Measurements from ENCODE around the gene TRRAP. TPM values are rescaled to one million over a fixed set of nuclear protein-coding genes. Genes with fewer than 3 reads are reported as not detected.

Gene TRRAP
- total RNA-seq, 2 donors from 2014 or later, result 21.1 to 25.2 TPM

GRCh38 chr7:98976396-98977185 is 98.3 kb downstream of the TRRAP start:
- Histone ChIP-seq H3K27ac (no peak overlapping the region), H3K27me3 (no peaks in the 10 kb centered on the region), H3K4me3 (no peak overlapping the region), H3K4me1 (no peaks in the 10 kb centered on the region), H3K36me3 (replicated peaks in 1 of 2; ENCODE audit: insufficient read depth in 1 of 2, low read depth in 2 of 2) (peaks cover 7 to 57% of the 10 kb centered on the region in 2 donors), H3K9me3 (no peaks in the 10 kb centered on the region)
- intact Hi-C loops (cut with DNase I), result no loop called here
- DNase-seq (no peak), ATAC-seq (no peak)
- TF ChIP-seq POLR2A (IDR thresholded peaks at IDR 0.05) (no peak), CTCF (IDR thresholded peaks at IDR 0.05) (no peak)
- 94 to 95% methylated on average over 30 of the region's 30 CpGs for WGBS, 2 donors

- Histone ChIP-seq H3K4me1 (no peaks in the 10 kb centered on the region), H3K9me3 (no peaks in the 10 kb centered on the region), H3K4me3 (no peak overlapping the region), H3K27ac (no peak overlapping the region), H3K27me3 (no peaks in the 10 kb centered on the region), H3K36me3 (replicated peaks in 1 of 2; ENCODE audit: insufficient read depth in 1 of 2, low read depth in 2 of 2) (peaks cover 0 to 59% of the 10 kb centered on the region in 2 donors)
- no peak for ATAC-seq
- intact Hi-C loops (cut with DNase I), result no loop called here
- DNase-seq, result no peak
- WGBS, 2 donors, result 87 to 90% methylated on average over 8 to 9 of the region's 9 CpGs
- TF ChIP-seq POLR2A (IDR thresholded peaks at IDR 0.05), result no peak
- no peak for TF ChIP-seq CTCF (IDR thresholded peaks at IDR 0.05)
These were observed 100.3 kb downstream of the TRRAP start for GRCh38 chr7:98978672-98979071.

GRCh38 chr7:98981701-98982100 is 103.4 kb downstream of the TRRAP start:
- WGBS, 2 donors, result 92 to 96% methylated on average over 19 to 23 of the region's 23 CpGs
- no peak overlapping the region for H3K27ac ChIP-seq
- peaks cover 0 to 61% of the 10 kb centered on the region in 2 donors for H3K36me3 ChIP-seq (replicated peaks in 1 of 2; ENCODE audit: insufficient read depth in 1 of 2, low read depth in 2 of 2)
- no peaks in the 10 kb centered on the region for H3K27me3 ChIP-seq
- no peak for TF ChIP-seq POLR2A (IDR thresholded peaks at IDR 0.05)
- no peak for TF ChIP-seq CTCF (IDR thresholded peaks at IDR 0.05)
- no peaks in the 10 kb centered on the region for H3K4me1 ChIP-seq
- H3K4me3 ChIP-seq, result no peak overlapping the region
- intact Hi-C loops (cut with DNase I), result no loop called here
- DNase-seq (no peak), ATAC-seq (no peak)
- H3K9me3 ChIP-seq, result no peaks in the 10 kb centered on the region

- no peak overlapping the region for H3K27ac ChIP-seq
- H3K36me3 ChIP-seq (replicated peaks in 1 of 2; ENCODE audit: insufficient read depth in 1 of 2, low read depth in 2 of 2), result peaks cover 0 to 53% of the 10 kb centered on the region in 2 donors
- ATAC-seq, result no peak
- intact Hi-C loops (cut with DNase I), result no loop called here
- H3K27me3 ChIP-seq, result no peaks in the 10 kb centered on the region
- H3K4me1 ChIP-seq, result no peaks in the 10 kb centered on the region
- TF ChIP-seq POLR2A (IDR thresholded peaks at IDR 0.05) (no peak), CTCF (IDR thresholded peaks at IDR 0.05) (no peak)
- H3K9me3 ChIP-seq, result no peaks in the 10 kb centered on the region
- 84 to 86% methylated on average over 8 of the region's 8 CpGs for WGBS, 2 donors
- H3K4me3 ChIP-seq, result no peak overlapping the region
- no peak for DNase-seq
These were observed 104.4 kb downstream of the TRRAP start for GRCh38 chr7:98982686-98983085.

GRCh38 chr7:98984126-98984525 is 105.8 kb downstream of the TRRAP start:
- H3K27ac ChIP-seq, result no peak overlapping the region
- no peaks in the 10 kb centered on the region for H3K27me3 ChIP-seq
- no peaks in the 10 kb centered on the region for H3K9me3 ChIP-seq
- no peak for ATAC-seq
- H3K4me1 ChIP-seq, result no peaks in the 10 kb centered on the region
- no peak for DNase-seq
- intact Hi-C loops (cut with DNase I), result no loop called here
- H3K36me3 ChIP-seq (replicated peaks in 1 of 2; ENCODE audit: insufficient read depth in 1 of 2, low read depth in 2 of 2), result peaks cover 9 to 45% of the 10 kb centered on the region in 2 donors
- TF ChIP-seq CTCF (IDR thresholded peaks at IDR 0.05) (no peak), POLR2A (IDR thresholded peaks at IDR 0.05) (no peak)
- WGBS, 2 donors, result 84% methylated on average over 11 of the region's 11 CpGs
- no peak overlapping the region for H3K4me3 ChIP-seq

Measured in body of pancreas (tissue), 4 donors.